ENCODE measurements around the gene PTGES3.

PTGES3 gene

GRCh38 chr12:56721216-56721615, 33.1 kb upstream of the PTGES3 start:
- peaks cover 37 to 76% of the 10 kb centered on the region in 2 donors for H3K4me1 ChIP-seq (ENCODE audit: control insufficient read depth in 1 of 2, insufficient read depth in 2 of 2, low read length in 2 of 2)
- H3K36me3 ChIP-seq (ENCODE audit: control insufficient read depth in 1 of 2, insufficient read depth in 2 of 2, low read length in 2 of 2) = peaks cover 25% of the 10 kb centered on the region in 2 donors
- peak overlapping the region; percentile 3 to 5 for H3K4me3 ChIP-seq (ENCODE audit: low read depth in 1 of 2, low read length in 2 of 2)
- no peaks in the 10 kb centered on the region for H3K9me3 ChIP-seq (ENCODE audit: control insufficient read depth in 1 of 2, low read length in 2 of 2)
- H3K27me3 ChIP-seq (ENCODE audit: low read depth, low read length) = no peaks in the 10 kb centered on the region
- H3K27ac ChIP-seq (ENCODE audit: low read length) = peak overlapping the region; percentile 99

- Histone ChIP-seq H3K27ac (ENCODE audit: low read length) (peak overlapping the region; percentile 99), H3K4me1 (ENCODE audit: control insufficient read depth in 1 of 2, insufficient read depth in 2 of 2, low read length in 2 of 2) (peaks cover 37 to 81% of the 10 kb centered on the region in 2 donors), H3K9me3 (ENCODE audit: control insufficient read depth in 1 of 2, low read length in 2 of 2) (no peaks in the 10 kb centered on the region), H3K27me3 (ENCODE audit: low read depth, low read length) (no peaks in the 10 kb centered on the region), H3K36me3 (ENCODE audit: control insufficient read depth in 1 of 2, insufficient read depth in 2 of 2, low read length in 2 of 2) (peaks cover 25 to 29% of the 10 kb centered on the region in 2 donors), H3K4me3 (ENCODE audit: low read depth in 1 of 2, low read length in 2 of 2) (peak overlapping the region; percentile 3 to 5)
Measured at GRCh38 chr12:56720731-56721151, 32.7 kb upstream of the PTGES3 start.

- H3K27me3 ChIP-seq (ENCODE audit: low read depth, low read length) = no peaks in the 10 kb centered on the region
- peaks cover 37 to 84% of the 10 kb centered on the region in 2 donors for H3K4me1 ChIP-seq (ENCODE audit: control insufficient read depth in 1 of 2, insufficient read depth in 2 of 2, low read length in 2 of 2)
- peaks cover 29 to 41% of the 10 kb centered on the region in 2 donors for H3K36me3 ChIP-seq (ENCODE audit: control insufficient read depth in 1 of 2, insufficient read depth in 2 of 2, low read length in 2 of 2)
- H3K27ac ChIP-seq (ENCODE audit: low read length) = no peak overlapping the region
- H3K9me3 ChIP-seq (ENCODE audit: control insufficient read depth in 1 of 2, low read length in 2 of 2) = no peaks in the 10 kb centered on the region
- no peak overlapping the region for H3K4me3 ChIP-seq (ENCODE audit: low read depth in 1 of 2, low read length in 2 of 2)
Measured at GRCh38 chr12:56719056-56719455, 31.0 kb upstream of the PTGES3 start.

GRCh38 chr12:56718636-56719035, 30.6 kb upstream of the PTGES3 start:
- no peaks in the 10 kb centered on the region for H3K9me3 ChIP-seq (ENCODE audit: control insufficient read depth in 1 of 2, low read length in 2 of 2)
- H3K4me1 ChIP-seq (ENCODE audit: control insufficient read depth in 1 of 2, insufficient read depth in 2 of 2, low read length in 2 of 2) = peaks cover 35 to 80% of the 10 kb centered on the region in 2 donors
- no peak overlapping the region for H3K4me3 ChIP-seq (ENCODE audit: low read depth in 1 of 2, low read length in 2 of 2)
- H3K27me3 ChIP-seq (ENCODE audit: low read depth, low read length) = no peaks in the 10 kb centered on the region
- H3K27ac ChIP-seq (ENCODE audit: low read length) = no peak overlapping the region
- H3K36me3 ChIP-seq (ENCODE audit: control insufficient read depth in 1 of 2, insufficient read depth in 2 of 2, low read length in 2 of 2) = peaks cover 33 to 43% of the 10 kb centered on the region in 2 donors

- no peaks in the 10 kb centered on the region for H3K27me3 ChIP-seq (ENCODE audit: low read depth, low read length)
- no peak overlapping the region for H3K4me3 ChIP-seq (ENCODE audit: low read depth in 1 of 2, low read length in 2 of 2)
- peaks cover 38 to 46% of the 10 kb centered on the region in 2 donors for H3K36me3 ChIP-seq (ENCODE audit: control insufficient read depth in 1 of 2, insufficient read depth in 2 of 2, low read length in 2 of 2)
- H3K9me3 ChIP-seq (ENCODE audit: control insufficient read depth in 1 of 2, low read length in 2 of 2) = no peaks in the 10 kb centered on the region
- H3K4me1 ChIP-seq (ENCODE audit: control insufficient read depth in 1 of 2, insufficient read depth in 2 of 2, low read length in 2 of 2) = peaks cover 30 to 75% of the 10 kb centered on the region in 2 donors
- H3K27ac ChIP-seq (ENCODE audit: low read length) = no peak overlapping the region
Measured at GRCh38 chr12:56718149-56718548, 30.1 kb upstream of the PTGES3 start.

GRCh38 chr12:56716933-56717880, 29.1 kb upstream of the PTGES3 start:
- no peak overlapping the region for H3K27ac ChIP-seq (ENCODE audit: low read length)
- H3K4me1 ChIP-seq (ENCODE audit: control insufficient read depth in 1 of 2, insufficient read depth in 2 of 2, low read length in 2 of 2) = peaks cover 21 to 65% of the 10 kb centered on the region in 2 donors
- H3K4me3 ChIP-seq (ENCODE audit: low read depth in 1 of 2, low read length in 2 of 2) = no peak overlapping the region
- peaks cover 47 to 54% of the 10 kb centered on the region in 2 donors for H3K36me3 ChIP-seq (ENCODE audit: control insufficient read depth in 1 of 2, insufficient read depth in 2 of 2, low read length in 2 of 2)
- H3K27me3 ChIP-seq (ENCODE audit: low read depth, low read length) = no peaks in the 10 kb centered on the region
- H3K9me3 ChIP-seq (ENCODE audit: control insufficient read depth in 1 of 2, low read length in 2 of 2) = no peaks in the 10 kb centered on the region

- no peaks in the 10 kb centered on the region for H3K9me3 ChIP-seq (ENCODE audit: control insufficient read depth in 1 of 2, low read length in 2 of 2)
- no peaks in the 10 kb centered on the region for H3K27me3 ChIP-seq (ENCODE audit: low read depth, low read length)
- H3K4me1 ChIP-seq (ENCODE audit: control insufficient read depth in 1 of 2, insufficient read depth in 2 of 2, low read length in 2 of 2) = peaks cover 14 to 58% of the 10 kb centered on the region in 2 donors
- H3K36me3 ChIP-seq (ENCODE audit: control insufficient read depth in 1 of 2, insufficient read depth in 2 of 2, low read length in 2 of 2) = peaks cover 50 to 55% of the 10 kb centered on the region in 2 donors
- no peak overlapping the region for H3K4me3 ChIP-seq (ENCODE audit: low read depth in 1 of 2, low read length in 2 of 2)
- H3K27ac ChIP-seq (ENCODE audit: low read length) = no peak overlapping the region
Measured at GRCh38 chr12:56716458-56716857, 28.4 kb upstream of the PTGES3 start.

- Histone ChIP-seq H3K4me1 (ENCODE audit: control insufficient read depth in 1 of 2, insufficient read depth in 2 of 2, low read length in 2 of 2) (peaks cover 7 to 51% of the 10 kb centered on the region in 2 donors), H3K4me3 (ENCODE audit: low read depth in 1 of 2, low read length in 2 of 2) (no peak overlapping the region), H3K36me3 (ENCODE audit: control insufficient read depth in 1 of 2, insufficient read depth in 2 of 2, low read length in 2 of 2) (peaks cover 55% of the 10 kb centered on the region in 2 donors)
Measured at GRCh38 chr12:56715798-56716197, 27.7 kb upstream of the PTGES3 start.

GRCh38 chr12:56714431-56714929, 26.4 kb upstream of the PTGES3 start:
- Histone ChIP-seq H3K36me3 (ENCODE audit: control insufficient read depth in 1 of 2, insufficient read depth in 2 of 2, low read length in 2 of 2) (peaks cover 42 to 52% of the 10 kb centered on the region in 2 donors), H3K4me1 (ENCODE audit: control insufficient read depth in 1 of 2, insufficient read depth in 2 of 2, low read length in 2 of 2) (peaks cover 5 to 39% of the 10 kb centered on the region in 2 donors), H3K27ac (ENCODE audit: low read length) (no peak overlapping the region), H3K9me3 (ENCODE audit: control insufficient read depth in 1 of 2, low read length in 2 of 2) (no peaks in the 10 kb centered on the region), H3K27me3 (ENCODE audit: low read depth, low read length) (no peaks in the 10 kb centered on the region), H3K4me3 (ENCODE audit: low read depth in 1 of 2, low read length in 2 of 2) (no peak overlapping the region)

More at GRCh38 chr12:56715798-56716197, 27.7 kb upstream of the PTGES3 start:
- no peak overlapping the region for H3K27ac ChIP-seq (ENCODE audit: low read length)
- H3K27me3 ChIP-seq (ENCODE audit: low read depth, low read length) = no peaks in the 10 kb centered on the region
- H3K9me3 ChIP-seq (ENCODE audit: control insufficient read depth in 1 of 2, low read length in 2 of 2) = no peaks in the 10 kb centered on the region

- Histone ChIP-seq H3K4me1 (ENCODE audit: control insufficient read depth in 1 of 2, insufficient read depth in 2 of 2, low read length in 2 of 2) (peaks cover 5 to 28% of the 10 kb centered on the region in 2 donors), H3K36me3 (ENCODE audit: control insufficient read depth in 1 of 2, insufficient read depth in 2 of 2, low read length in 2 of 2) (peaks cover 36 to 41% of the 10 kb centered on the region in 2 donors), H3K9me3 (ENCODE audit: control insufficient read depth in 1 of 2, low read length in 2 of 2) (no peaks in the 10 kb centered on the region), H3K4me3 (ENCODE audit: low read depth in 1 of 2, low read length in 2 of 2) (no peak overlapping the region), H3K27me3 (ENCODE audit: low read depth, low read length) (no peaks in the 10 kb centered on the region), H3K27ac (ENCODE audit: low read length) (no peak overlapping the region)
Measured at GRCh38 chr12:56713345-56713744, 25.3 kb upstream of the PTGES3 start.

GRCh38 chr12:56709759-56710376, 21.8 kb upstream of the PTGES3 start:
- Histone ChIP-seq H3K4me1 (ENCODE audit: control insufficient read depth in 1 of 2, insufficient read depth in 2 of 2, low read length in 2 of 2) (no peaks in the 10 kb centered on the region), H3K27ac (ENCODE audit: low read length) (no peak overlapping the region), H3K27me3 (ENCODE audit: low read depth, low read length) (no peaks in the 10 kb centered on the region), H3K36me3 (ENCODE audit: control insufficient read depth in 1 of 2, insufficient read depth in 2 of 2, low read length in 2 of 2) (peaks cover 29 to 31% of the 10 kb centered on the region in 2 donors), H3K4me3 (ENCODE audit: low read depth in 1 of 2, low read length in 2 of 2) (no peak overlapping the region), H3K9me3 (ENCODE audit: control insufficient read depth in 1 of 2, low read length in 2 of 2) (no peaks in the 10 kb centered on the region)
